Measurements from ENCODE around the gene KANTR. TPM values are rescaled to one million over a fixed set of nuclear protein-coding genes. Genes with fewer than 3 reads are reported as not detected.

The KANTR gene
- total RNA-seq, 1 experiment from 2014 or later: 3.4 TPM

DNA sequence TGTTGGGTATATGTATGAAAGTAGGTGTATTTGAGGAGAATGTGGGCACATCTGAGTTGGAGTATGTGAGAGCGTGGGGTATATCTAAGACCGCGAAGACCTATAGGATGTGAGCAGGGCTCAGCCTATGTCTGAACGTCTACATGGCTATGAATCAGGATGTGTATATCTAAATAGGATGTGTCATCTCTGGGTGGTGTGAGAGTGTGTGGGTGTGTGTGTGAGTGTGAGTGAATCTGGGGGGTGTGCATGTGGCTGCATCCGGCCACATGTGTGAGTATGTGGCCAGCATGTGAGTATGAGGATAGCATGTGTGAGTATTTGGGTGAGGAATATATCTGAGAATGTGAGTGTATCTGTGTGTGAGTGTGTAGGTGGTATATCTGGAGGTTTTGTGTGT lies 37.6 kb upstream of the KANTR start:
- no peak overlapping the region for H3K27ac Mint-ChIP-seq (ENCODE audit: low read depth, unreplicated experiment)
- intact Hi-C loops (cut with micrococcal nuclease): no loop called here
- H3K27me3 Mint-ChIP-seq (ENCODE audit: insufficient read depth, unreplicated experiment): peaks cover 5% of the 10 kb centered on the region
- BruUV-seq (replicated peaks): no TSS peak
- H3K4me3 Mint-ChIP-seq (ENCODE audit: unreplicated experiment): no peak overlapping the region
- H3K36me3 Mint-ChIP-seq (ENCODE audit: insufficient read depth, unreplicated experiment): no peaks in the 10 kb centered on the region
- CTCF ChIA-PET: no interaction called here
- POLR2A ChIA-PET: no interaction called here
- no peak for DNase-seq (ENCODE audit: unreplicated experiment)
- no peak for TF ChIP-seq CTCF (IDR thresholded peaks at IDR 0.05; ENCODE audit: unreplicated experiment)
- no peaks in the 10 kb centered on the region for H3K9me3 Mint-ChIP-seq (ENCODE audit: unreplicated experiment)
- no peaks in the 10 kb centered on the region for H3K4me1 Mint-ChIP-seq (ENCODE audit: insufficient read depth, unreplicated experiment)

GRCh38 chrX:53065104-53065503 lies 28.8 kb upstream of the KANTR start:
- ChIA-PET POLR2A (interaction anchor here (1.5 to 2.0 kb wide), 2 partner anchors 17 to 160 kb away, joined by 3 to 9 read pairs; partner anchors contain the start of genes KDM5C and TSPYL2), CTCF (interaction anchor here (0.6 kb wide), 2 partner anchors 110 to 195 kb away, joined by 3 read pairs; no protein-coding TSS in a partner anchor)
- intact Hi-C loops (cut with micrococcal nuclease): no loop called here
- H3K4me1 Mint-ChIP-seq (ENCODE audit: insufficient read depth, unreplicated experiment): no peaks in the 10 kb centered on the region
- BruUV-seq (replicated peaks): no TSS peak
- no peak overlapping the region for H3K27ac Mint-ChIP-seq (ENCODE audit: low read depth, unreplicated experiment)
- no peaks in the 10 kb centered on the region for H3K36me3 Mint-ChIP-seq (ENCODE audit: insufficient read depth, unreplicated experiment)
- H3K9me3 Mint-ChIP-seq (ENCODE audit: unreplicated experiment): no peaks in the 10 kb centered on the region
- H3K27me3 Mint-ChIP-seq (ENCODE audit: insufficient read depth, unreplicated experiment): peaks cover 78% of the 10 kb centered on the region
- no peak for TF ChIP-seq CTCF (IDR thresholded peaks at IDR 0.05; ENCODE audit: unreplicated experiment)
- DNase-seq (ENCODE audit: unreplicated experiment): no peak
- H3K4me3 Mint-ChIP-seq (ENCODE audit: unreplicated experiment): no peak overlapping the region

DNA sequence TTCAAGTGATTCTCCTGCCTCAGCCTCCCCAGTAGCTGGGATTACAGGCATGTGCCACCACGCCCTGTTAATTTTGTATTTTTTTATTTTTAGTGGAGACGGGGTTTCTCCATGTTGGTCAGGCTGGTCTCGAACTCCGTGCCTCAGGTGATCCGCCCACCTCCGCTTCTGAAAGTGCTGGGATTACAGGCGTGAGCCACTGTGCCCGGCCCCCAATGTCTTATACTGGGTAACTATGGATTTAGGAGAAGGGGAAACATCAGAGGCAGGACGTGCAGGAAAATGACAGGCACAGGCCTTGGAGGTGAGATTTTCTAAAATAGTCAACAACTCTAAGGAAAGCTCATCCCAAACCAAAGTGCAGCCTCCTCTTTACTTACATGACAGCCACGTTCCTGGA lies 22.9 kb upstream of the KANTR start:
- BruUV-seq (replicated peaks): no TSS peak
- Mint-ChIP-seq H3K27me3 (ENCODE audit: insufficient read depth, unreplicated experiment) (peaks cover 71% of the 10 kb centered on the region), H3K4me1 (ENCODE audit: insufficient read depth, unreplicated experiment) (peaks cover 13% of the 10 kb centered on the region), H3K9me3 (ENCODE audit: unreplicated experiment) (no peaks in the 10 kb centered on the region), H3K4me3 (ENCODE audit: unreplicated experiment) (no peak overlapping the region), H3K36me3 (ENCODE audit: insufficient read depth, unreplicated experiment) (no peaks in the 10 kb centered on the region), H3K27ac (ENCODE audit: low read depth, unreplicated experiment) (no peak overlapping the region)
- no peak for TF ChIP-seq CTCF (IDR thresholded peaks at IDR 0.05; ENCODE audit: unreplicated experiment)
- intact Hi-C loops (cut with micrococcal nuclease): loop anchor here (1.0 to 5.0 kb wide), 3 partner anchors 18 to 151 kb away; no protein-coding TSS in a partner anchor
- ChIA-PET POLR2A (interaction anchor here (0.8 to 4.1 kb wide), 5 partner anchors 11 to 154 kb away, joined by 3 to 56 read pairs (median 11); partner anchors contain the start of genes KDM5C and TSPYL2), CTCF (interaction anchor here (0.6 to 3.3 kb wide), 13 partner anchors 16 to 308 kb away, joined by 3 to 34 read pairs (median 3); no protein-coding TSS in a partner anchor)
- no peak for DNase-seq (ENCODE audit: unreplicated experiment)

DNA sequence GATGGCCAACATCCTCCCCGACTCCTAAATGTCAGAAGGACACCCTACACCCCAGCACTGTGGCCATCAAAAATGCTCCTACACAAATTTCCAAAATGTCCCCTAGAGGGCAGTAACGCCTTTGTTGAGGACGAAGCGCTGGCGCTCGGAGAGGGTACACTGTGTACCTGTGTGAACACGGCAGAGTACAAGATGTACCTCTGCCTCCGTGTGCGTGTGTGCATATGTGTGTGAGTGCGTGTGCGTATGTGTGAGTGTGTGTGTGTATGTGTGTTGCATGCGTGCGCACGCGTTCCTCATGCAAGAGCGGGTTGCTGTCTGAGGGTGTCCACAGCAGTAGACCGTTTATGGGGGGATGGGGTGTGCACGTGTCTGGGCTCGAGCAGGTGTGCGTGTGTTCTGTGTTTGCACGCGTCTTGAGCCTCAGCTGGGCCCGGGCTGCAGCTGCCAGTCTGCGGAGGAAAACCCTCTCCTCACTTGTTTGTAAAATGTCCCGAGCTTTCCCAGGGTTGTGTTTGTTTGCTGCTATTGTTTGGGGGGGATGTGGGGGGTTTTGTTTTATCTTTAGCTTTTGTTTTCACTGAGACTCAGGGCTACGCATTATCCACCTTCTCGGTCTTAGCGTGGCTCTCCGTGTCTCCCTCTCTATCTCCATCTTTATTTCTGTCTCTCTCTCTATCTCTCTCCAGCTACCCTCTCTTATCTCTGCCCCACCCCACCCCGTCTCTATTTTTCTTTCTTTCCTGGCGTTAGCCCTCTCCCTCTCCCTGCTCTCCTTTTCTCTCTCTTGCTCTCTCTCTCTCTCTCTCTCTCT lies 22.1 kb upstream of the KANTR start:
- TF ChIP-seq CTCF (IDR thresholded peaks at IDR 0.05; ENCODE audit: unreplicated experiment): peak; percentile 77
- Mint-ChIP-seq H3K27ac (ENCODE audit: low read depth, unreplicated experiment) (peak overlapping the region; percentile 2), H3K36me3 (ENCODE audit: insufficient read depth, unreplicated experiment) (no peaks in the 10 kb centered on the region), H3K27me3 (ENCODE audit: insufficient read depth, unreplicated experiment) (peaks cover 71% of the 10 kb centered on the region), H3K4me1 (ENCODE audit: insufficient read depth, unreplicated experiment) (peaks cover 13% of the 10 kb centered on the region), H3K4me3 (ENCODE audit: unreplicated experiment) (peak overlapping the region; percentile 38), H3K9me3 (ENCODE audit: unreplicated experiment) (no peaks in the 10 kb centered on the region)
- BruUV-seq (replicated peaks): no TSS peak
- DNase-seq (ENCODE audit: unreplicated experiment): peak; percentile 86
- intact Hi-C loops (cut with micrococcal nuclease): loop anchor here (1.0 to 5.0 kb wide), 3 partner anchors 17 to 150 kb away; no protein-coding TSS in a partner anchor
- ChIA-PET CTCF (interaction anchor here (0.5 to 3.3 kb wide), 17 partner anchors 10 to 1350 kb away, joined by 3 to 34 read pairs (median 4); partner anchors contain the start of gene TSPYL2), POLR2A (interaction anchor here (0.6 to 4.1 kb wide), 6 partner anchors 10 to 153 kb away, joined by 3 to 56 read pairs (median 8); partner anchors contain the start of genes KDM5C and TSPYL2)

Measured in MCF 10A (cell line).